D721Med (cell line): ENCODE measurements around the gene GJD2.

Experiments used
- DNase-seq: peaks from one replicate; pipeline ENCODE4 v3.0.0; 2011; ENCODE audit warnings: low spot score; ENCODE audit not compliant: insufficient read length
- FAIRE-seq: peaks from 2 replicates; lab custom pipeline; 2011; peaks lifted over from hg19 to GRCh38; lab: Jason Lieb, UNC
- CTCF ChIP-seq: IDR thresholded peaks from 2 replicates; pipeline ENCODE4 v1.5.1; 2012; ENCODE audit warnings: mild to moderate bottlenecking, control low read depth; ENCODE audit not compliant: insufficient read depth; ENCODE audit errors: missing control alignments

Gene GJD2

GRCh38 chr15:34738002-34738401 lies 16.8 kb downstream of the GJD2 start:
- DNase-seq, result no peak
- TF ChIP-seq CTCF, result no peak
- FAIRE-seq, result no peak

GRCh38 chr15:34737477-34737876 lies 17.3 kb downstream of the GJD2 start:
- FAIRE-seq, result no peak
- TF ChIP-seq CTCF, result no peak
- no peak for DNase-seq

GRCh38 chr15:34734303-34734702 lies 20.5 kb downstream of the GJD2 start:
- DNase-seq (no peak), FAIRE-seq (no peak)
- TF ChIP-seq CTCF, result no peak

GRCh38 chr15:34733621-34734020 lies 21.2 kb downstream of the GJD2 start:
- FAIRE-seq (no peak), DNase-seq (no peak)
- TF ChIP-seq CTCF, result no peak

DNA sequence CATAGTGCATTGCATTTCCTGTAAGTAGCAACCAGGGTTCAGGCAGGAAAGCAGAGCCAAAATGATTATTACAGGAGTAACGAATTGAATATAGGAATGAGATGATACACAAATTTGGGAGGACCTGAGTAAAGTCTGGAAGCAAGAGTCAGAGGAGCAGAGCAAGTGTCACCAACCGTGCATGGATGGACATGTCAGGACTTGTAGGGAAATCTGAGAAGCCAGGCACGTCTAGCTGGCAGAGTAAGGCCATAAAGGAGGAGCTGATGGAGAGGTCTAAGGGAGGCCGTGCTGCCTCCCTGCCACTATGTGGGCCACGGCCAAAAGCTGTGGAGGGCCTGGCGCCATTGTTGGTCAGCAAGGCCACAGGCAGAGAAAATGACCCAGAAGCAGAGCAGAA lies 22.4 kb downstream of the GJD2 start:
- no peak for TF ChIP-seq CTCF
- no peak for FAIRE-seq
- DNase-seq, result no peak

GRCh38 chr15:34730701-34731100 lies 24.1 kb downstream of the GJD2 start:
- FAIRE-seq (no peak), DNase-seq (no peak)
- TF ChIP-seq CTCF, result no peak

DNA sequence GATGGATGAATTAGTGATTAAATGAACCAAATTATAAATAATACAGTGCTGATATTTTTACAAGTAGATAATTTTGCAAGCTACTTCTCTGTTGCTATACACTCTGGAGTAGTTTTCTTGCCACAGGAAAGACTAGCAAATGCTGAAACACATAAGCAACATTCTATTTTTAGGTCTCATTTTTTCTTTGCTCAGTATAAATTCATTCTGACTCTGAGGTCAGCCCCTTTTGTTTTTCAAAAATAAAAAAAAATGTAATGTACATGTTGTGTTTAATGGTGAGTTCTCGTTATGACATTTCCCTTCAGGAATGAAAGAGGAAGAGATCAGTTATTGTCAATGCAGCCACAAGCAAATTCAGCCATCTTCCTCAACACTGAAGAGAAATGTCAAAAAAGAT lies 24.9 kb downstream of the GJD2 start:
- FAIRE-seq, result no peak
- no peak for DNase-seq
- no peak for TF ChIP-seq CTCF
